ENCODE measurements around the gene PNLIP. TPM values are rescaled to one million over a fixed set of nuclear protein-coding genes. Genes with fewer than 3 reads are reported as not detected.

PNLIP gene
- total RNA-seq (not detected), polyA plus RNA-seq (ENCODE audit: insufficient read depth, low read depth, low replicate concordance) (not detected)
- long read RNA-seq, donor 1: 0 reads
- long read RNA-seq, donor 2: 0 reads
- long read RNA-seq, donor 3: 0 reads
- long read RNA-seq, donor 4: 0 reads
- long read RNA-seq, donor 5: 0 reads
- long read RNA-seq, donor 6: 0 reads
- long read RNA-seq, donor 7: 0 reads
- long read RNA-seq, donor 8: 0 reads
- long read RNA-seq, donor 9: 0 reads
- long read RNA-seq, donor 10: 0 reads

- Histone ChIP-seq H3K36me3 (ENCODE audit: control insufficient read depth in 2 of 3, insufficient read depth in 3 of 3, low read length in 3 of 3) (no peaks in the 10 kb centered on the region), H3K9ac (ENCODE audit: low read length in 3 of 3) (no peak within 1 kb of the TSS), H3K27me3 (ENCODE audit: control insufficient read depth, insufficient read depth, low read length) (no peaks in the 10 kb centered on the region), H3K4me1 (ENCODE audit: control insufficient read depth in 2 of 3, insufficient read depth in 2 of 3, low read depth in 1 of 3, low read length in 3 of 3) (no peaks in the 10 kb centered on the region), H3K4me3 (ENCODE audit: low read length in 3 of 3) (no peak within 1 kb of the TSS), H3K9me3 (ENCODE audit: control insufficient read depth in 2 of 3, insufficient read depth in 1 of 3, low read length in 3 of 3) (no peaks in the 10 kb centered on the region), H3K27ac (ENCODE audit: low read depth in 2 of 2, low read length in 2 of 2) (no peak within 1 kb of the TSS)
- TF ChIP-seq CTCF (IDR thresholded peaks at IDR 0.05; ENCODE audit: borderline replicate concordance, extremely low read depth, insufficient read depth): no peak
- DNase-seq (no peak), FAIRE-seq (no peak)
- intact Hi-C loops (cut with DNase I): no loop called here
Measured at GRCh38 chr10:116545756-116546155, at the start of gene PNLIP. Gene PNLIP, plus strand, starts transcription at chr10:116545931. Its CDS starts 162 bp downstream, at chr10:116546093.

GRCh38 chr10:116504786-116505185 is 40.9 kb upstream of the PNLIP start:
- no peaks in the 10 kb centered on the region for H3K36me3 ChIP-seq (ENCODE audit: control insufficient read depth in 2 of 3, insufficient read depth in 3 of 3, low read length in 3 of 3)
- no peak overlapping the region for H3K4me3 ChIP-seq (ENCODE audit: low read length in 3 of 3)
- intact Hi-C loops (cut with DNase I): no loop called here
- TF ChIP-seq CTCF (IDR thresholded peaks at IDR 0.05; ENCODE audit: borderline replicate concordance, extremely low read depth, insufficient read depth): no peak
- DNase-seq: no peak
- no peaks in the 10 kb centered on the region for H3K4me1 ChIP-seq (ENCODE audit: control insufficient read depth in 2 of 3, insufficient read depth in 2 of 3, low read depth in 1 of 3, low read length in 3 of 3)
- no peak overlapping the region for H3K9ac ChIP-seq (ENCODE audit: low read length in 3 of 3)
- H3K9me3 ChIP-seq (ENCODE audit: control insufficient read depth in 2 of 3, insufficient read depth in 1 of 3, low read length in 3 of 3): no peaks in the 10 kb centered on the region
- H3K27me3 ChIP-seq (ENCODE audit: control insufficient read depth, insufficient read depth, low read length): no peaks in the 10 kb centered on the region
- no peak for FAIRE-seq
- H3K27ac ChIP-seq (ENCODE audit: low read depth in 2 of 2, low read length in 2 of 2): no peak overlapping the region

DNA sequence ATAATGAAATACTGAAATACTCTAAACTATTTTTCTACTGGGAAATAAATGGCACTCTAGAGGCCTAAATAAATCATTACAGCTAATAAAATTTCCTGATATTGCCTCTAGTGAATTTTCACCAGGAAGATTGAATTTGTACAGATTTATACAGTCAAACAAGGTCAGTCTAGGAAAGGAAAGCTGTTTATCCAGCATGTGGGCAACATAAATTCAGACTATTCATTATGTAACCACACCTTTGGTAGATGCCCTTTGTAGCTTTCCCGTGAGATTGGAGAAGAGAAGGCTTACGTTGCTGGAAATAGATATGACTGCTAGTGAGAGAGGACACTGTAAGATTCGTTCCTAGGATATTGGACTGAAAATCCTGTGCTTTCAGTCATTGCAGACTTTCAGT is 35.2 kb upstream of the PNLIP start:
- Histone ChIP-seq H3K4me1 (ENCODE audit: control insufficient read depth in 2 of 3, insufficient read depth in 2 of 3, low read depth in 1 of 3, low read length in 3 of 3) (no peaks in the 10 kb centered on the region), H3K27ac (ENCODE audit: low read depth in 2 of 2, low read length in 2 of 2) (no peak overlapping the region), H3K4me3 (ENCODE audit: low read length in 3 of 3) (no peak overlapping the region), H3K9ac (ENCODE audit: low read length in 3 of 3) (no peak overlapping the region), H3K9me3 (ENCODE audit: control insufficient read depth in 2 of 3, insufficient read depth in 1 of 3, low read length in 3 of 3) (no peaks in the 10 kb centered on the region), H3K36me3 (ENCODE audit: control insufficient read depth in 2 of 3, insufficient read depth in 3 of 3, low read length in 3 of 3) (no peaks in the 10 kb centered on the region), H3K27me3 (ENCODE audit: control insufficient read depth, insufficient read depth, low read length) (no peaks in the 10 kb centered on the region)
- no peak for TF ChIP-seq CTCF (IDR thresholded peaks at IDR 0.05; ENCODE audit: borderline replicate concordance, extremely low read depth, insufficient read depth)
- DNase-seq: no peak
- intact Hi-C loops (cut with DNase I): no loop called here
- no peak for FAIRE-seq

DNA sequence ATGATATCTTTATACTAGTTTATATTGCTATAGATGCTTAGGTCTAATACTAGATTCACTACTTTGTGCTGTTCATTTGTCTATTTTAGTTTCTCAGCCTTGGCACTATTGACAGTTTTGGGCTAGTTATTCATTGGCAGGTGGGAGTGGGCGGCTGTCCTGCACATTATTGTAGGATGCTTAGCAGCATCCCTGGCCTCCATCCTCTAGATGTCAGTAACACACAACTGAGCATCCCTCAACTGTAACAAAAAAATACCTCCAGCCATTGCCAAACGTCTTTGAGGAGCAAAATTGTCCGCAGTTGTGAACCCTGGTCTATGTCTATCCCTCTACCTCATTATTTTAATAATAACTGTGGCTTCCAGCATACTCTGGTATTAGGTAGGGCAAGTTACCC is 34.4 kb upstream of the PNLIP start:
- H3K4me3 ChIP-seq (ENCODE audit: low read length in 3 of 3): no peak overlapping the region
- FAIRE-seq (no peak), DNase-seq (no peak)
- intact Hi-C loops (cut with DNase I): no loop called here
- TF ChIP-seq CTCF (IDR thresholded peaks at IDR 0.05; ENCODE audit: borderline replicate concordance, extremely low read depth, insufficient read depth): no peak
- no peaks in the 10 kb centered on the region for H3K27me3 ChIP-seq (ENCODE audit: control insufficient read depth, insufficient read depth, low read length)
- H3K27ac ChIP-seq (ENCODE audit: low read depth in 2 of 2, low read length in 2 of 2): no peak overlapping the region
- H3K36me3 ChIP-seq (ENCODE audit: control insufficient read depth in 2 of 3, insufficient read depth in 3 of 3, low read length in 3 of 3): no peaks in the 10 kb centered on the region
- no peak overlapping the region for H3K9ac ChIP-seq (ENCODE audit: low read length in 3 of 3)
- no peaks in the 10 kb centered on the region for H3K9me3 ChIP-seq (ENCODE audit: control insufficient read depth in 2 of 3, insufficient read depth in 1 of 3, low read length in 3 of 3)
- H3K4me1 ChIP-seq (ENCODE audit: control insufficient read depth in 2 of 3, insufficient read depth in 2 of 3, low read depth in 1 of 3, low read length in 3 of 3): no peaks in the 10 kb centered on the region
